ENCODE measurements around the gene FHL5. TPM values are rescaled to one million over a fixed set of nuclear protein-coding genes. Genes with fewer than 3 reads are reported as not detected.
"Not testable (repeated sequence)": the region's sequence is repeated elsewhere in the genome, so short reads cannot be mapped to it uniquely, and the experiment has no call there.

Gene FHL5
- total RNA-seq, 1 experiment from 2014 or later: not detected

- no TSS peak for BruUV-seq (replicated peaks)
- TF ChIP-seq CTCF (conservative IDR thresholded peaks at IDR 0.05): no peak
- no peak for TF ChIP-seq EZH2 (IDR thresholded peaks at IDR 0.05; ENCODE audit: low read depth)
- H3K27ac ChIP-seq: no peak overlapping the region
- H3K4me3 ChIP-seq: no peak overlapping the region
- H3F3A ChIP-seq (ENCODE audit: insufficient read depth, low read depth): no peaks in the 10 kb centered on the region
- CTCF ChIA-PET: no interaction called here
- H3K36me3 ChIP-seq (ENCODE audit: low read depth): peaks cover 16% of the 10 kb centered on the region
- POLR2A ChIA-PET (ENCODE audit: unreplicated experiment): no interaction called here
- no peaks in the 10 kb centered on the region for H3K27me3 ChIP-seq (ENCODE audit: insufficient read depth, low read depth)
- H3K4me1 ChIP-seq (replicated peaks; ENCODE audit: insufficient read depth): no peaks in the 10 kb centered on the region
- H4K20me1 ChIP-seq (ENCODE audit: insufficient read depth): no peaks in the 10 kb centered on the region
- H3K9me3 ChIP-seq (ENCODE audit: insufficient read depth, low read depth): no peaks in the 10 kb centered on the region; the same call in 1 of the 2 replicates
- H2AFZ ChIP-seq: no peak overlapping the region
- H3K79me2 ChIP-seq (ENCODE audit: low read depth): no peaks in the 10 kb centered on the region
- H3K4me2 ChIP-seq: no peak overlapping the region
- H3K9me2 ChIP-seq (ENCODE audit: insufficient read depth): 0 out of 2 replicates have a peak, but pooled peaks cover 3% of the 10 kb centered on the region
- intact Hi-C loops (cut with micrococcal nuclease; ENCODE audit: unreplicated experiment): no loop called here
- no peak for DNase-seq
These were observed 17.0 kb upstream of the FHL5 start for GRCh38 chr6:96545882-96546281.

GRCh38 chr6:96547654-96548053 is 15.3 kb upstream of the FHL5 start:
- Histone ChIP-seq H3K79me2 (ENCODE audit: low read depth) (no peaks in the 10 kb centered on the region), H3K27me3 (ENCODE audit: insufficient read depth, low read depth) (no peaks in the 10 kb centered on the region), H3K4me1 (replicated peaks; ENCODE audit: insufficient read depth) (no peaks in the 10 kb centered on the region), H3K36me3 (ENCODE audit: low read depth) (peaks cover 20% of the 10 kb centered on the region), H4K20me1 (ENCODE audit: insufficient read depth) (no peaks in the 10 kb centered on the region), H3K9me2 (ENCODE audit: insufficient read depth) (0 out of 2 replicates have a peak, but pooled peaks cover 3% of the 10 kb centered on the region), H2AFZ (no peak overlapping the region), H3K9me3 (ENCODE audit: insufficient read depth, low read depth) (no peaks in the 10 kb centered on the region; the same call in 1 of the 2 replicates), H3K4me3 (no peak overlapping the region), H3K4me2 (no peak overlapping the region), H3K27ac (no peak overlapping the region), H3F3A (ENCODE audit: insufficient read depth, low read depth) (no peaks in the 10 kb centered on the region)
- BruUV-seq (replicated peaks): no TSS peak
- no peak for TF ChIP-seq EZH2 (IDR thresholded peaks at IDR 0.05; ENCODE audit: low read depth)
- TF ChIP-seq CTCF (conservative IDR thresholded peaks at IDR 0.05): no peak
- ChIA-PET POLR2A (ENCODE audit: unreplicated experiment) (no interaction called here), CTCF (no interaction called here)
- intact Hi-C loops (cut with micrococcal nuclease; ENCODE audit: unreplicated experiment): no loop called here
- no peak for DNase-seq

GRCh38 chr6:96554558-96554957 is 8.4 kb upstream of the FHL5 start:
- no peaks in the 10 kb centered on the region for H3F3A ChIP-seq (ENCODE audit: insufficient read depth, low read depth)
- no peak overlapping the region for H3K4me3 ChIP-seq
- no peaks in the 10 kb centered on the region for H3K27me3 ChIP-seq (ENCODE audit: insufficient read depth, low read depth)
- ChIA-PET CTCF (no interaction called here), POLR2A (ENCODE audit: unreplicated experiment) (no interaction called here)
- H3K4me2 ChIP-seq: no peak overlapping the region
- intact Hi-C loops (cut with micrococcal nuclease; ENCODE audit: unreplicated experiment): no loop called here
- H4K20me1 ChIP-seq (ENCODE audit: insufficient read depth): no peaks in the 10 kb centered on the region
- no peak overlapping the region for H3K27ac ChIP-seq
- DNase-seq: no peak
- no peak overlapping the region for H2AFZ ChIP-seq
- TF ChIP-seq EZH2 (IDR thresholded peaks at IDR 0.05; ENCODE audit: low read depth) (no peak), CTCF (conservative IDR thresholded peaks at IDR 0.05) (no peak)
- H3K79me2 ChIP-seq (ENCODE audit: low read depth): no peaks in the 10 kb centered on the region
- 0 out of 2 replicates have a peak, but pooled peaks cover 1% of the 10 kb centered on the region for H3K9me2 ChIP-seq (ENCODE audit: insufficient read depth)
- BruUV-seq (replicated peaks): no TSS peak
- H3K4me1 ChIP-seq (replicated peaks; ENCODE audit: insufficient read depth): no peaks in the 10 kb centered on the region
- no peaks in the 10 kb centered on the region for H3K9me3 ChIP-seq (ENCODE audit: insufficient read depth, low read depth)
- peaks cover 23% of the 10 kb centered on the region for H3K36me3 ChIP-seq (ENCODE audit: low read depth)

GRCh38 chr6:96559740-96560139 is 3.2 kb upstream of the FHL5 start:
- CTCF ChIA-PET: interaction anchor here (0.7 kb wide), 1 partner anchor 200 kb away, joined by 3 read pairs; no protein-coding TSS in a partner anchor
- H3K79me2 ChIP-seq (ENCODE audit: low read depth); H3K36me3 ChIP-seq (ENCODE audit: low read depth); intact Hi-C loops (cut with micrococcal nuclease; ENCODE audit: unreplicated experiment); DNase-seq; H2AFZ ChIP-seq; H3K27ac ChIP-seq; H3K4me3 ChIP-seq; H3K9me2 ChIP-seq (ENCODE audit: insufficient read depth); H3F3A ChIP-seq (ENCODE audit: insufficient read depth, low read depth); H4K20me1 ChIP-seq (ENCODE audit: insufficient read depth); BruUV-seq (replicated peaks); H3K27me3 ChIP-seq (ENCODE audit: insufficient read depth, low read depth); H3K4me2 ChIP-seq; H3K9me3 ChIP-seq (ENCODE audit: insufficient read depth, low read depth); H3K4me1 ChIP-seq (replicated peaks; ENCODE audit: insufficient read depth); POLR2A ChIA-PET (ENCODE audit: unreplicated experiment): not testable (repeated sequence)

Data from PC-9 (cell line).